Esophagus squamous epithelium (tissue), 5 donors: ENCODE results near the gene RERE. TPM values are rescaled to one million over a fixed set of nuclear protein-coding genes. Genes with fewer than 3 reads are reported as not detected.

Source experiments
- DNase-seq: peaks from one replicate; lab custom pipeline; 2025; lab: John Stamatoyannopoulos, UW
- H3K27ac ChIP-seq, 4 donors: fragments of 200-600 bp; sonication (generic); one replicate each; pipeline ENCODE4 v1.5.1; 2016 to 2019; ENCODE audit warnings: mild to moderate bottlenecking in 1 of 4
- H3K27me3 ChIP-seq, 4 donors: fragments of 200-600 bp; sonication (generic); 1 replicate in 3 of 4; 2 replicates in 1 of 4; pipeline versions ENCODE4 v1.5.1 to v1.6.0; 2017 to 2021; ENCODE audit warnings: antibody characterized with exemption in 1 of 4
- H3K36me3 ChIP-seq, 3 donors: fragments of 200-600 bp; sonication (generic); one replicate each; pipeline ENCODE4 v1.5.1; 2016 to 2019
- H3K4me1 ChIP-seq, 3 donors: fragments of 200-600 bp; sonication (generic); one replicate each; pipeline ENCODE4 v1.5.1; 2017 to 2019
- H3K4me3 ChIP-seq, 4 donors: fragments of 200-600 bp; sonication (generic); 1 replicate in 3 of 4; 2 replicates in 1 of 4; pipeline ENCODE4 v1.5.1; 2016 to 2019; ENCODE audit warnings: mild to moderate bottlenecking in 2 of 4, moderate library complexity in 1 of 4
- H3K9me3 ChIP-seq, 3 donors: fragments of 200-600 bp; sonication (generic); one replicate each; pipeline ENCODE4 v1.5.1; 2016 to 2019
- POLR2A ChIP-seq, 4 donors: fragments of 450-650 bp; IDR thresholded peaks; one replicate each; pipeline ENCODE4 v1.6.1; 2017; ENCODE audit warnings: antibody characterized with exemption in 4 of 4, mild to moderate bottlenecking in 4 of 4, moderate library complexity in 3 of 4
- WGBS, 2 donors: methylation state at CpG; one replicate each; pipeline ENCODE4 v1.1.5; 2018; 5-methylcytosine and 5-hydroxymethylcytosine counted together
- intact Hi-C: fragments of 100-400 bp; cut with DNase I; formaldehyde crosslinking; loops from one replicate; pipeline ENCODE4 v1.15.0; 2022
- total RNA-seq, 4 donors: library from RNA; depleted of rRNA; stranded (reverse); fragments of >200 nt; gene quantifications; one replicate each; pipeline ENCODE4 v1.1.0, GENCODE V29; 2016
- TF ChIP-seq, protein P1 (sequence below), 6 experiments: fragments of 450-650 bp in 4 of 6; fragments of 200-600 bp in 2 of 6; sonication (generic) in 2 of 6; IDR thresholded peaks; one replicate each; pipeline ENCODE4 v1.5.1; 2016 to 2019; ENCODE audit warnings: antibody characterized with exemption in 6 of 6, mild to moderate bottlenecking in 4 of 6, moderate library complexity in 4 of 6
- donor health status: DM: yes; HTN: yes; CAD: no.

Gene RERE
- total RNA-seq, 4 donors from 2014 or later, result 27.5 to 56.6 (median 32.1) TPM

DNA sequence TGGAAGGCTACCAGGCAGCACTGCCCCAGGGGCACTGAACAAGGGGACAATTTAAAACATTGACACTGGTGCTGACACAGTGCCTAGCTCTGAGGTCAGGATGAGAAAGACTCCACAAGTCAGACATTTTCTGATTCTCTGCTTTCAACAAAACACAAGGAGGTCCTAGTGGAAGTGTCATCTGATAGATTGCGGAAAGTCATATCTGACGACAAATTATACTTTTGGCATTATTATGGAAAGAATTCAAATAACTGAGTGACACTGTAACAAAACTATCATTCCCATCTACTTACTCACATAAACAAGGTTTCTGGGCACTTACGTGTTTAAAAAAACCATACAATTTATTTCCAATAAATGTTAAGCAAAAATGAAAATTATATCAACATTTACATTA lies 376.0 kb downstream of the RERE start:
- DNase-seq, result no peak
- peaks cover 0 to 8% (median 0%) of the 10 kb centered on the region in 3 donors for H3K36me3 ChIP-seq
- no peaks in the 10 kb centered on the region for H3K9me3 ChIP-seq
- H3K4me3 ChIP-seq, result no peak overlapping the region
- intact Hi-C loops, result no loop called here
- no peaks in the 10 kb centered on the region for H3K27me3 ChIP-seq
- TF ChIP-seq, protein P1, sequence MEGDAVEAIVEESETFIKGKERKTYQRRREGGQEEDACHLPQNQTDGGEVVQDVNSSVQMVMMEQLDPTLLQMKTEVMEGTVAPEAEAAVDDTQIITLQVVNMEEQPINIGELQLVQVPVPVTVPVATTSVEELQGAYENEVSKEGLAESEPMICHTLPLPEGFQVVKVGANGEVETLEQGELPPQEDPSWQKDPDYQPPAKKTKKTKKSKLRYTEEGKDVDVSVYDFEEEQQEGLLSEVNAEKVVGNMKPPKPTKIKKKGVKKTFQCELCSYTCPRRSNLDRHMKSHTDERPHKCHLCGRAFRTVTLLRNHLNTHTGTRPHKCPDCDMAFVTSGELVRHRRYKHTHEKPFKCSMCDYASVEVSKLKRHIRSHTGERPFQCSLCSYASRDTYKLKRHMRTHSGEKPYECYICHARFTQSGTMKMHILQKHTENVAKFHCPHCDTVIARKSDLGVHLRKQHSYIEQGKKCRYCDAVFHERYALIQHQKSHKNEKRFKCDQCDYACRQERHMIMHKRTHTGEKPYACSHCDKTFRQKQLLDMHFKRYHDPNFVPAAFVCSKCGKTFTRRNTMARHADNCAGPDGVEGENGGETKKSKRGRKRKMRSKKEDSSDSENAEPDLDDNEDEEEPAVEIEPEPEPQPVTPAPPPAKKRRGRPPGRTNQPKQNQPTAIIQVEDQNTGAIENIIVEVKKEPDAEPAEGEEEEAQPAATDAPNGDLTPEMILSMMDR (IDR thresholded peaks at IDR 0.05), result no peak
- no peak for TF ChIP-seq POLR2A (IDR thresholded peaks at IDR 0.05)
- peaks cover 10 to 16% (median 12%) of the 10 kb centered on the region in 3 donors for H3K4me1 ChIP-seq
- WGBS, 2 donors, result 65 to 80% methylated on average over 3 of the region's 3 CpGs
- H3K27ac ChIP-seq, result no peak overlapping the region

DNA sequence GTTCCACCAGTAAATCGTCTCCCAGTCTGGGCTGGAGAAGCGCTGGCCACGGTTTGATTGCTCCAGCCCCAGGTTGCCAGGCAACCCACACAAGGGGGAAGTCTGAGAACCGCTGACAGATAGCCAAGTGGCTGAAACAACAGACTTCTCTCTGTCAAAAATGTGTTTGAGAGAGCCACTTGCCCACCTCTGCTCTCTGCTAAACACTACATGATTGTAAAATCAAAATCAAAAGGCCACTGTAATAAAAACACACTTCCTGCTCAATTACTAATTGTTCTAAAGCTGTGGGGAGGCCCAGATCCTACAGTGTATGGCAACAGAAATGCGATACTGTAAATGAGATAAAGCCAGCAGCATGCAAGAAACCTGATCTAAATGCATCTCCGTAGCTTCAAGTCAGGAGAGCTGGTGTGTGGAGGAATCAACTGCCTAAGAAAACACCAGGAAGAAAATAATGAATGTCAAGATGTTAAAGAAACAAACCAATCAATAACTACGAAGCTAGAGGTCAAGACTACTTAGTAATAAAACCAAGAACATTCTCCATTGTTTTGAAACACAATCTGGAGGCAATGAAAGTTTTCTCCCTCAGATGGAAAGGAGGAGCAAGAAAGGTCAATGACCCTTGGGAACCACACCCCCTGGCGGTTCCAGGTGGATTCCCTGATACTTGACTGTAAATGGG lies 378.3 kb downstream of the RERE start:
- H3K27me3 ChIP-seq, result no peaks in the 10 kb centered on the region
- 30 to 35% methylated on average over 7 to 8 of the region's 8 CpGs for WGBS, 2 donors
- peaks cover 0 to 8% (median 0%) of the 10 kb centered on the region in 3 donors for H3K36me3 ChIP-seq
- peaks cover 10 to 16% (median 12%) of the 10 kb centered on the region in 3 donors for H3K4me1 ChIP-seq
- no peak overlapping the region for H3K4me3 ChIP-seq
- TF ChIP-seq, protein P1 (IDR thresholded peaks at IDR 0.05), result peak in 1 of 6 experiments; percentile 25
- no peak for TF ChIP-seq POLR2A (IDR thresholded peaks at IDR 0.05)
- intact Hi-C loops, result no loop called here
- peak overlapping the region in 3 of 4 donors; percentile 4 to 63 (median 27) for H3K27ac ChIP-seq
- DNase-seq, result no peak
- no peaks in the 10 kb centered on the region for H3K9me3 ChIP-seq

DNA sequence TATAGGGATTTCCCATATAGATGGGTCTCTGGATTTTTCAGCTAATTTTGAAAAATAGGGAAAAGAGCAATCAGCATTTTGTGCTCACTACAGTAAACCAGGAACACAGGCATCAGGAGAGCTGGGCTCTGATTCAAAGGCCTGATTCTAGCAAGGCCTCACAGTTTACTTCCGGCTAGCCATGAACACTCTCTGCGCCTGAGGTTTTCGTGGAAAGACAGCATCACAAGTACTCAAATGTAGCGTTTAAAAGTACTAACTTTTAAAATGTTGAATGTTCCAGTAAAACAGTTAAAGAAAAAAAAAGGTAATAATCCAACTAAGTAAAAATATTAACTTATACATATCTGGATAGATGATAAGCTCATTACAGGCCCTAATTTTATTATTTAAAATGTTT lies 379.0 kb downstream of the RERE start:
- intact Hi-C loops, result no loop called here
- no peak for DNase-seq
- peaks cover 10 to 16% (median 12%) of the 10 kb centered on the region in 3 donors for H3K4me1 ChIP-seq
- H3K27ac ChIP-seq, result peak overlapping the region in 3 of 4 donors; percentile 25 to 63 (median 27)
- no peak overlapping the region for H3K4me3 ChIP-seq
- TF ChIP-seq, protein P1 (IDR thresholded peaks at IDR 0.05), result no peak
- TF ChIP-seq POLR2A (IDR thresholded peaks at IDR 0.05), result no peak
- no peaks in the 10 kb centered on the region for H3K27me3 ChIP-seq
- WGBS, 2 donors, result 66 to 76% methylated on average over 4 of the region's 4 CpGs
- no peaks in the 10 kb centered on the region for H3K9me3 ChIP-seq
- H3K36me3 ChIP-seq, result peaks cover 0 to 8% (median 0%) of the 10 kb centered on the region in 3 donors

DNA sequence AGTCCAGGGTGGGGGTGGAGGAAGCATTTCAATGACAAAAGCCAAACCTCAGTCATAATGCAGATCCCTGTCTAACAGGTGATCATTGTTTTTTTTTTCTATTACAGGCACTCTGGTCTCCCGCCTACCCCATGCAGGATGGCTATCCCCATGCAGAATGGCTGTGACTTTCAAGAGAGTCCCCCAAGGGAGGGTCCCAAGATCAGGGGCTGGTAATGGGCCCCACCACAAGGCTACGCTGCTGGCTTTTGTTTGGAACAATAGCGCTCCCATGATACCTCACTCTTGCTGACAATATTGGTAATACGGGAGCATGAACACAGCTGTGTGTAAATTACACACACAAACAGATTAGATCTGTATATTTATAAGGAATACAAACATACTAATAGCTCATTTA lies 380.1 kb downstream of the RERE start:
- 96 to 98% methylated on average over 3 to 4 of the region's 4 CpGs for WGBS, 2 donors
- Histone ChIP-seq H3K4me1 (peaks cover 10 to 16% (median 12%) of the 10 kb centered on the region in 3 donors), H3K27ac (no peak overlapping the region), H3K27me3 (no peaks in the 10 kb centered on the region), H3K36me3 (peaks cover 0 to 8% (median 0%) of the 10 kb centered on the region in 3 donors), H3K9me3 (no peaks in the 10 kb centered on the region), H3K4me3 (no peak overlapping the region)
- intact Hi-C loops, result no loop called here
- TF ChIP-seq, protein P1 (IDR thresholded peaks at IDR 0.05), result no peak
- no peak for TF ChIP-seq POLR2A (IDR thresholded peaks at IDR 0.05)
- DNase-seq, result no peak

DNA sequence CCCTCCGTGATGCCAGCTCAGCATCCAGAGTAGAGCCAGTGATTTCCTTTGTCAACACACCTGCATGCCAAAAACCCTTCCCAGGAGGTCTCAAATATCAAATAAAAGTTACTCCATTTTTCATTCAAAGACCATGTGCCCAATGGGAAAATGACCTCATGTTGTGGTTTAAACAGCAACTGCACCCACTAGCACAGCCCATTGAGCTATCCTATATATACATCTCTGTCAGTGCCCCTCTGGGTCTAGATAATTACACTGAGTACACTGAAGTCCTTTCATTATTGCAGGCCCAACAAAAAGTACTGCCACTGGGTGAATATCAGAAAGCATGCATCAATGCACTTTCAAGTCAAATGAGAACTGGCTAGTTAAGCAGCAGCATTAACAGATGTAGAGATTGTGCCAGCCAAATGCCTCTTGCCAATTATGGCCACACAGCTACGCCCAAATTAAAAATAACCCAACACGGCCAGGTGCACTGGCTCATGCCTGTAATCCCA lies 381.8 kb downstream of the RERE start:
- Histone ChIP-seq H3K36me3 (peaks cover 0 to 8% (median 0%) of the 10 kb centered on the region in 3 donors), H3K27ac (no peak overlapping the region), H3K4me3 (no peak overlapping the region), H3K27me3 (no peaks in the 10 kb centered on the region), H3K4me1 (peaks cover 10 to 29% (median 12%) of the 10 kb centered on the region in 3 donors), H3K9me3 (no peaks in the 10 kb centered on the region)
- TF ChIP-seq, protein P1 (IDR thresholded peaks at IDR 0.05), result no peak
- TF ChIP-seq POLR2A (IDR thresholded peaks at IDR 0.05), result no peak
- DNase-seq, result no peak
- intact Hi-C loops, result no loop called here
- WGBS, 2 donors, result 80 to 100% methylated on average over 1 to 2 of the region's 3 CpGs
